Ovary (tissue), 3 donors: ENCODE results near the gene SDK1.

ENCODE experiments used
- POLR2A ChIP-seq: fragments of 450-650 bp; IDR thresholded peaks from one replicate; pipeline ENCODE4 v1.6.1; 2017; ENCODE audit warnings: antibody characterized with exemption, mild to moderate bottlenecking, moderate library complexity
- TF ChIP-seq, protein P1 (sequence below), 3 donors: fragments of 450-650 bp in 2 of 3; fragments of 200-600 bp in 1 of 3; IDR thresholded peaks; one replicate each; pipeline versions ENCODE4 v1.5.1 to v1.8.0; 2016 to 2022; ENCODE audit warnings: antibody characterized with exemption in 3 of 3, mild to moderate bottlenecking in 1 of 3
- donor health status: DM: no; HTN: no; CAD: no.

- TF ChIP-seq, protein P1, sequence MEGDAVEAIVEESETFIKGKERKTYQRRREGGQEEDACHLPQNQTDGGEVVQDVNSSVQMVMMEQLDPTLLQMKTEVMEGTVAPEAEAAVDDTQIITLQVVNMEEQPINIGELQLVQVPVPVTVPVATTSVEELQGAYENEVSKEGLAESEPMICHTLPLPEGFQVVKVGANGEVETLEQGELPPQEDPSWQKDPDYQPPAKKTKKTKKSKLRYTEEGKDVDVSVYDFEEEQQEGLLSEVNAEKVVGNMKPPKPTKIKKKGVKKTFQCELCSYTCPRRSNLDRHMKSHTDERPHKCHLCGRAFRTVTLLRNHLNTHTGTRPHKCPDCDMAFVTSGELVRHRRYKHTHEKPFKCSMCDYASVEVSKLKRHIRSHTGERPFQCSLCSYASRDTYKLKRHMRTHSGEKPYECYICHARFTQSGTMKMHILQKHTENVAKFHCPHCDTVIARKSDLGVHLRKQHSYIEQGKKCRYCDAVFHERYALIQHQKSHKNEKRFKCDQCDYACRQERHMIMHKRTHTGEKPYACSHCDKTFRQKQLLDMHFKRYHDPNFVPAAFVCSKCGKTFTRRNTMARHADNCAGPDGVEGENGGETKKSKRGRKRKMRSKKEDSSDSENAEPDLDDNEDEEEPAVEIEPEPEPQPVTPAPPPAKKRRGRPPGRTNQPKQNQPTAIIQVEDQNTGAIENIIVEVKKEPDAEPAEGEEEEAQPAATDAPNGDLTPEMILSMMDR (IDR thresholded peaks at IDR 0.05), result no peak
- no peak for TF ChIP-seq POLR2A
Measured at GRCh38 chr7:3859431-3859830, 558.4 kb downstream of the SDK1 start.
